Stimulated activated memory B cell treated with anti-CD40 and anti-IgM and Interleukin-4, amounts not matched to agents 10 μg/mL and 1 μg/mL and 100 μg/mL, for 72 hours (primary cell): Measurements from ENCODE around the gene ZBED1.
"Not testable (repeated sequence)": the region's sequence is repeated elsewhere in the genome, so short reads cannot be mapped to it uniquely, and the experiment has no call there.

ENCODE experiments used
- ATAC-seq: fragments of 150-1000 bp; cut with Tn5 transposase; 2 replicates; pipeline ENCODE4 v1.10.0; 2021
- H3K27ac Mint-ChIP-seq: one replicate; pipeline ENCODE4 v1.8.0; 2022; ENCODE audit warnings: mild to moderate bottlenecking, mixed read lengths
- H3K27me3 Mint-ChIP-seq: one replicate; pipeline ENCODE4 v1.8.0; 2022; ENCODE audit warnings: mixed read lengths
- H3K36me3 Mint-ChIP-seq: one replicate; pipeline ENCODE4 v1.8.0; 2022; ENCODE audit warnings: mixed read lengths
- H3K4me1 Mint-ChIP-seq: one replicate; pipeline ENCODE4 v1.8.0; 2022; ENCODE audit warnings: mixed read lengths
- H3K4me3 Mint-ChIP-seq: one replicate; pipeline ENCODE4 v1.8.0; 2022; ENCODE audit warnings: mild to moderate bottlenecking, moderate library complexity, mixed read lengths
- H3K9me3 Mint-ChIP-seq: one replicate; pipeline ENCODE4 v1.8.0; 2022; ENCODE audit warnings: mixed read lengths

ZBED1 gene

DNA sequence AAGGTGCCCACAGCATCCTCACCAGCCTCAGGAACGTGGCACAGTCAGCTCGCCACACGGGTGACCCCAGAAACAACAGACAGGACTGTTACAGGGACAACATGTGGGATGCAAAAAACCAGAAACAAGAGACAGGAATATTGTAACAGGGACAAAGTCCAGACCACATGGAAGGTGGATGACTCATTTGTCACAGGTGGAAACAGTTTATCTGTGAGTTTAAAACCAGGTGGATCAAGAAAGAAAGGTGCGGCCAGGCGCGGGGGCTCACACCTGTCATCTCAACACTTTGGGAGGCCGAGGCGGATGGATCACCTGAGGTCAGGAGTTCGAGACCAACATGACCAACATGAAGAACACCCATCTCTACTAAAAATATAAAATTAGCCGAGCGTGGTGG is 23.5 kb downstream of the ZBED1 start:
- H3K4me3 Mint-ChIP-seq, H3K27me3 Mint-ChIP-seq, H3K9me3 Mint-ChIP-seq, H3K27ac Mint-ChIP-seq, ATAC-seq: not testable (repeated sequence)
- H3K36me3 Mint-ChIP-seq, result peaks cover 31% of the 10 kb centered on the region
- H3K4me1 Mint-ChIP-seq, result peaks cover 38% of the 10 kb centered on the region

DNA sequence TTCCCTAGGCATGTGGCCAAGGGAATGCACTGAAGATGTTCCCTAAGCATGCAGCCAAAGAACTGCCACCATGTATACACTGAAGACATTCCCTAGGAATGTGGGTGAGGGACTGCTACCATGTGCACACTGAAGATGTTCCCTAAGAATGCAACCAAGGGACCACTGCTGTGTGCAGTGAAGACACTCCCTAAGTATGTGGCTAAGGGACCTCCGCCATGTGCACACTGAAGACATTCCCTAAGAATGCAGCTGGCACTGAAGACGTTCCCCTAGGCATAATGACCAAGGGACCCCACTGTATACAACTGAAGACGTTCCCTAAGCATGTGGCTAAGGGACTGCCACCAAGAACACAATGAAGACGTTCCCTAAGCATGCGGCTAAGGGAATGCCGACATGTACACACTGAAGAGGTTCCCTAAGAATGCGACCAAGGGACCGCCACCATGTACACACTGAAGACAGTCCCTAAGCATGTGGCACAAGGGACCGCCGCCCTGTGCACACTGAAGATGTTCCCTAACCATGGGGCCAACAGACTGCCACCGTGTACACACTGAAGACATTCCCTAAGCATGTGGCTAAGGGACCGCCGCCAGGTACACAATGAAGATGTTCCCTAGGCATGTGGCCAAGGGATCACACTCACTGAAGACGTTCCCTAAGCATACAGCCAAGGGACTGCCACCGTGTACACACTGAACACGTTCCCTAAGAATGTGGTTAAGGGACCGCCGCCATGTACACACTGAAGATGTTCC is 25.6 kb downstream of the ZBED1 start:
- no peak for ATAC-seq
- Mint-ChIP-seq H3K27ac (no peak overlapping the region), H3K4me3 (no peak overlapping the region)

DNA sequence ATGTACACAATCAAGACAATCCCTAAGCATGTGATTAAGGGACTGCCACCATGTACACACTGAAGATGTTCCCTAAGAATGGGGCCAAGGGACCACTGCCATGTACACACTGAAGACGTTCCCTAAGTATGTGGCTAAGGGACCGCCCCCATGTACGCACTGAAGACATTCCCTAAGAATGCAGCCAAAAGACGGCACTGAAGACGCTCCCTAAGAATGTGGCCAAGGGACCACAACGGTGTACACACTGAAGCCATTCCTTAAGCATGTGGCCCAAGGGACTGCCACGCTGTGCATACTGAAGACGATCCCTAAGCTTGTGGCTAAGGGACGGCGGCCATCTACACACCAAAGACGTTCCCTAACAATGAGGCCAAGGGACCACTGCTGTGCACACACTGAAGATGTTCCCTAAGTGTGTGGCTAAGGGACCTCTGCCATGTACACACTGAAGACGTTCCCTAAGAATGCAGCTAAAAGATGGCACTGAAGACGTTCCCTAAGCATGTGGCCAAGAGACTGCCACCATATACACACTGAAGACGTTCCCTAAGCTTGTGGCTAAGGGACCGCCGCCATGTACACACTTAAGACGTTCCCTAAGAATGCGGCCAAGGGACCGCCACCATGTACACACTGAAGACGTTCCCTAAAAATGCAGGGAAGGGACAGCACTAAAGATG is 26.4 kb downstream of the ZBED1 start:
- Mint-ChIP-seq H3K4me1 (peaks cover 38% of the 10 kb centered on the region), H3K36me3 (peaks cover 28% of the 10 kb centered on the region), H3K27me3 (no peaks in the 10 kb centered on the region), H3K27ac (no peak overlapping the region), H3K4me3 (no peak overlapping the region), H3K9me3 (peaks cover 4% of the 10 kb centered on the region)
- no peak for ATAC-seq

More for the DNA sequence above, 25.6 kb downstream of the ZBED1 start:
- H3K36me3 Mint-ChIP-seq, result peaks cover 28% of the 10 kb centered on the region
- H3K9me3 Mint-ChIP-seq, result peaks cover 3% of the 10 kb centered on the region
- H3K27me3 Mint-ChIP-seq, result no peaks in the 10 kb centered on the region
- H3K4me1 Mint-ChIP-seq, result peaks cover 38% of the 10 kb centered on the region

DNA sequence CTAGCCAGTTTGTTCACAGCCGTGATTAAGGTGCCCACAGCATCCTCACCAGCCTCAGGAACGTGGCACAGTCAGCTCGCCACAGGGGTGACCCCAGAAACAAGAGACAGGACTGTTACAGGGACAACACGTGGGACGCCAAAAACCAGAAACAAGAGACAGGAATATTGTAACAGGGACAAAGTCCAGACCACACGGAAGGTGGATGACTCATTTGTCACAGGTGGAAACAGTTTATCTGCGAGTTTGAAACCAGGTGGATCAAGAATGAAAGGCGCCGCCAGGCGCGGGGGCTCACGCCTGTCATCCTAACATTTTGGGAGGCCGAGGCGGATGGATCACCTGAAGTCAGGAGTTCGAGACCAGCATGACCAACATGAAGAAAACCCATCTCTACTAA is 27.7 kb downstream of the ZBED1 start:
- ATAC-seq, result not testable (repeated sequence)

DNA sequence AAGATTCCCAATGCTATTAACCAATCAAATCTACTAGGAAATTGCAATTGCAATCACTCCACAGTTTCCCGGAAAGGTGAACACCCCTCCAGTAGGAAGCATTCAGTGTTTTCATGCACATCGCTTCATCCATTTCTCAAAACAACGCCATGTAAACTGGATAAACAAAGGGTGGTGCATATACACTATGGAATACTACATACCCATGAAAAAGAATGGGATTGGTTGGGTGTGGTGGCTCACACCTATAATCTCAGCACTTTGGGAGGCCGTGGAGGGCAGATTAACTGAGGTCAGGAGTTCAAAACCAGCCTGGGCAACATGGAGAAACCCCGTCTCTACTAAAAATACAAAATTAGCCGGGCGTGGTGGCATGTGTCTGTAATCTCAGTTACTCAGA is 29.1 kb downstream of the ZBED1 start:
- Mint-ChIP-seq H3K27ac (no peak overlapping the region), H3K4me3 (no peak overlapping the region), H3K9me3 (peaks cover 4% of the 10 kb centered on the region), H3K36me3 (peaks cover 37% of the 10 kb centered on the region), H3K4me1 (peaks cover 30% of the 10 kb centered on the region), H3K27me3 (no peaks in the 10 kb centered on the region)
- no peak for ATAC-seq

More for the DNA sequence above, 27.7 kb downstream of the ZBED1 start:
- H3K9me3 Mint-ChIP-seq, H3K27me3 Mint-ChIP-seq, H3K27ac Mint-ChIP-seq, H3K4me3 Mint-ChIP-seq: not testable (repeated sequence)
- H3K4me1 Mint-ChIP-seq, result peaks cover 39% of the 10 kb centered on the region
- peaks cover 32% of the 10 kb centered on the region for H3K36me3 Mint-ChIP-seq

DNA sequence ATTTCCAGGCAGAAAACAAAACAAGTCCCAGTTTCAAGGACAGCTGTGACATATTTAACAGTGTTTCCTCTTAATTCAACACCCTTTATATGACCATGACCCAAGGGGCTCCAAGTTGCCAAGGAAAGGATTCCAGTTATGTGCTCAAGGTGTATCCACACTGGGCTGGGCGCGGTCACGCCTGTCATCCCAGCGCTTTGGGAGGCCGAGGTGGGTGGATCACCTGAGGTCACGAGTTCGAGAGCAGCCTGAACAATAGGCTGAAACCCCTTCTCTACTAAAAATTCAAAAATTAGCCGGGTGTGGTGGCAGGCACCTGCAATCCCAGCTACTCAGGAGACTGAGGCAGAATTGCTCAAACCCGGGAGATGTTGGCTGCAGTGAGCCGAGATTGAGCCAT is 29.6 kb downstream of the ZBED1 start:
- not testable (repeated sequence) for ATAC-seq, H3K9me3 Mint-ChIP-seq, H3K27me3 Mint-ChIP-seq, H3K27ac Mint-ChIP-seq, H3K4me3 Mint-ChIP-seq
- Mint-ChIP-seq H3K36me3 (peaks cover 37% of the 10 kb centered on the region), H3K4me1 (peaks cover 29% of the 10 kb centered on the region)

DNA sequence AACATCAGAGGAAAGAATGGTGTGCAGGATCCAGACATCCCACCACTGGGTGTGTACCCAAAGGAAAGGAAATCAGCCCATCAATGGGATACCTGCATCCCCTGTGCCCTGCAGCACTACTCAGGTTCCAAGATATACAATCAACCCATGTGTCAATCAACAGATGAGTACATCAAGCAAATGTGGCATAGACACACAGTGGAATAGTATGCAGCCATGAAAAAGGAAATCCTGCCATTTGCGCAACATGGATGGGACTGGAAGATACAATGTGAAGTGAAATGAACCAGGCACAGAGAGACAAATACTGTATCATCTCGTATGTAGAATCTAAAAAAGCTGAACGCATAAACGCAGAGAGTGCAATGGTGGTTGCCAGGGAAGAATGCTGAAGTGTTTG is 30.9 kb downstream of the ZBED1 start:
- Mint-ChIP-seq H3K36me3 (peaks cover 29% of the 10 kb centered on the region), H3K4me1 (peaks cover 19% of the 10 kb centered on the region)
- H3K9me3 Mint-ChIP-seq, H3K27me3 Mint-ChIP-seq, H3K4me3 Mint-ChIP-seq, H3K27ac Mint-ChIP-seq, ATAC-seq: not testable (repeated sequence)

DNA sequence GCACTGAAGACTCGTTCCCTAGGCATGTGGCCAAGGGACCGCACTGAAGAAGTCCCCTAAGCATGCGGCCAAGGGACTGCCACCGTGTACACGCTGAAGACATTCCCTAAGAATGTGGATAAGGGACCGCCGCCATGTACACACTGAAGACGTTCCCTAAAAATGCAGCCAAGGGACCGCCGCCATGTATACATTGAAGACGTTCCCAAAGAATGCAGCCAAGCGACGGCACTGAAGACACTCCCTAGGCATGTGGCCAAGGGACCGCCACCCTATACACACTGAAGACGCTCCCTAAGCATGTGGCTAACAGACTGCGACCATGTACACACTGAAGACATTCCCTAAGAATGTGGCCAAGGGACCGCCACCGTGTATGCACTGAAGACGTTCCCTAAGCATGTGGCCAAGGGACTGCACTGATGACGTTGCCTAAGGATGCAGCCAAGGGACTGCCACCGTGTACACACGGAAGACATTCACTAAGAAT is 31.5 kb downstream of the ZBED1 start:
- Mint-ChIP-seq H3K27ac (no peak overlapping the region), H3K9me3 (peaks cover 4% of the 10 kb centered on the region), H3K4me3 (no peak overlapping the region), H3K27me3 (no peaks in the 10 kb centered on the region), H3K36me3 (peaks cover 23% of the 10 kb centered on the region), H3K4me1 (peaks cover 13% of the 10 kb centered on the region)
- no peak for ATAC-seq

DNA sequence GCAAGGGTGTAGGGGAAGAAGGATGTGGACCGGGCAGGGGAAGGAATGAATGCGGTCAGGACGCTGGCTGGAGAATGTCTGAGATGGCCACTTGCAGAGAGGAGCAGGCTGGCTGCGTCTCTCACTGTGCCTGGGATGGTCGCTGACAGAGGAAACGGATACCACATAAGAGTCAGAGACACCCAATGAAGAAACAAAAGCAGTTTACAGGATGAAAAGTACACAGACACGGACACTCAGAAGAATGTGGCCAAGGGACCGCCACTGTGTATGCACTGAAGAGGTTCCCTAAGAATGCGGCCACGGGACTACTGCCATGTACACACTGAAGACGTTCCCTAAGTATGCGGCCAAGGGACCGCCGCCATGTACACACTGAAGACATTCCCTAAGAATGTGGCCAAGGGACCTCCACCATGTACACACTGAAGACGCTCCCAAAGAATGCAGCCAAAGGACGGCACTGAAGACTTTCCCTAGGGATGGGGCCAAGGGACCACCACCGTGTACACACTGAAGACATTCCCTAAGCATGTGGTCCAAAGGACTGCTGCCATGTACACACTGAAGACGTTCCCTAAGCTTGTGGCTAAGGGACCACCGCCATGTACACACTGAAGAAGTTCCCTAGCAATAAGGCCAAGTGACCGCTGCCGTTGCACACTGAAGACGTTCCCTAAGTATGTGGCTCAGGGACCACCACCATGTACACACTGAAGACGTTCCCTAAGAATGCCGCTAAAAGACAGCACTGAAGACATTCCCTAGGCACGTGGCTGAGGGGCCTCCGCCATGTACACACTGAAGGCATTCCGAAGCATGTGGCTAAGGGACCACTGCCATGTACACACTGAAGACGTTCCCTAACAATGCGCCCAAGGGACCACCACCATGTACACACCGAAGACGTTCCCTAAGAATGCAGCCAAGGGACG is 32.2 kb downstream of the ZBED1 start:
- H3K36me3 Mint-ChIP-seq, result peaks cover 20% of the 10 kb centered on the region
- peaks cover 9% of the 10 kb centered on the region for H3K4me1 Mint-ChIP-seq
- ATAC-seq, result no peak
- H3K27ac Mint-ChIP-seq, result no peak overlapping the region
- H3K9me3 Mint-ChIP-seq, result peaks cover 4% of the 10 kb centered on the region
- no peak overlapping the region for H3K4me3 Mint-ChIP-seq
- H3K27me3 Mint-ChIP-seq, result no peaks in the 10 kb centered on the region

DNA sequence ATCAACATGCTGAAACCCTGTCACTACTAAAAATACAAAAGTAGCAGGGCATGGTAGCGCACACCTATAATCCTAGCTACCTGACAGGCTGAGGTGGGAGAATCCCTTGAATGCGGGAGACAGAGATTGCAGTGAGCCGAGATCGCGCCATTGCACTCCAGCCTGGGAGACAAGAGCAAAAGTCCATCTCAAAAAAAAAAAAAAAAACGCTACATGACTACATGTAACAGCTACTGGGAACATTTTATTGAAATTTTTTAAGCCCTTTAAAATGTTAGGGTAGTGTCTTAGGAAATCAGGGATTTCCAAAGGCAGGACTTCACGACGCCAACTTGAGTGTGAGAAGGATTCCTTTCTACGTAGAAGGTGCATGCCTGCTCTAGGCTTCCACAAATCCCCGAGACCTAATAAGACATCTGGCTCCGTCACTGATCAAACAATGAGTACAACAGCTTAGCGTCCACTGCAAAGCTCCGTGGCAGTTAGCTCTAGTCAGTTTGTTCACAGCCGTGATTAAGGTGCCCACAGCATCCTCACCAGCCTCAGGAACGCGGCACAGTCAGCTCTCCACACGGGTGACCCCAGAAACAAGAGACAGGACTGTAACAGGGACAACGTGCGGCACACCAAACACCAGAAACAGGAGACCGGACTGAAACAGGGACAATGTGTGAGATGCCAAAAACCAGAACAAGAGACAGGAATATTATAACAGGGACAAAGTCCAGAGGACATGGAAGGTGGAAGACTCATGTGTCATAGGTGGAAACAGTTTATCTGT is 33.7 kb downstream of the ZBED1 start:
- Mint-ChIP-seq H3K9me3 (peaks cover 4% of the 10 kb centered on the region), H3K4me3 (no peak overlapping the region), H3K27me3 (no peaks in the 10 kb centered on the region), H3K27ac (no peak overlapping the region), H3K4me1 (peaks cover 16% of the 10 kb centered on the region), H3K36me3 (peaks cover 24% of the 10 kb centered on the region)
- no peak for ATAC-seq

DNA sequence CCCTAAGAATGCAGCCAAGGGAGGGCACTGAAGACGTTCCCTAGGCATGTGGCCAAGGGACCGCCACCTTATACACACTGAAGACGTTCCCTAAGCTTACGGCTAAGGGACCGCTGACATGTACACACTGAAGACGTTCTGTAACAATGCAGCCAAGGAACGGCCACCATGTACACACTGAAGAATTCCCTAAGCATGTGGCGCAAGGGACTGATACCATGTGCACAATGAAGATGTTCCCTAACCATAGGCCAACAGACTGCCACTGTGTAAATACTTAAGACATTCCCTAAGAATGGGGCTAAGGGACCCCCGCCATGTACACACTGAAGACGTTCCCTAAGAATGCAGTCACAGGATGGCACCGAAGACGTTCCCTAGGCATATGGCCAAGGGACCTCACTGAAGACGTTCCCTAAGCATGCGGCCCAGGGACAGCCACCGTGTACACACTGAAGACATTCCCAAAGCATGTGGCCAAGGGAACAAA is 36.1 kb downstream of the ZBED1 start:
- Mint-ChIP-seq H3K4me3 (no peak overlapping the region), H3K9me3 (no peaks in the 10 kb centered on the region), H3K4me1 (peaks cover 23% of the 10 kb centered on the region), H3K27me3 (no peaks in the 10 kb centered on the region), H3K36me3 (peaks cover 25% of the 10 kb centered on the region), H3K27ac (no peak overlapping the region)
- no peak for ATAC-seq

DNA sequence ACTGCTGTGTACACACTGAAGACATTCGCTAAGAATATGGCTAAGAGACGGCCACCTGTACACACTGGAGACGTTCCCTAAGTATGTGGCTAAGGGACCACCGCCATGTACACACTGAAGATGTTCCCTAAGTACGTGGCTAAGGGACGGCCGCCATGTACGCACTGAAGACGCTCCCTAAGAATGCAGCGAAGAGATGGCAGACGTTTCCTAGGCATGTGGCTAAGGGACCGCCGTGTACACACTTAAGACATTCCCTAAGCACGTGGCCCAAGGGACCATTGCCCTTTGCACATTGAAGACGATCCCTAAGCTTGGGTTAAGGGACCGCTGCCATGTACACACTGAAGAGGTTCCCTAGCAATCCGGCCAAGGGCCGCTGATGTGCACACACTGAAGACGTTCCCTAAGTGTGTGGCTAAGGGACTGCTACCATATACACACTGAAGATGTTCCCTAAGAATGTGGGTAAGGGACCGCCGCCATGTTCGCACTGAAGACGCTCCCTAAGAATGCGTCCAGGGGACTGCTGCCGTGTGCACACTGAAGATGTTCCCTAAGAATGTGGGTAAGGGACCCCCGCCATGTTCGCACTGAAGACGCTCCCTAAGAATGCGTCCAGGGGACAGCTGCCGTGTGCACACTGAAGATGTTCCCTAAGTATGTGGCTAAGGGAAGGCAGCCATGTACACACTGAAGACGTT is 36.7 kb downstream of the ZBED1 start:
- Mint-ChIP-seq H3K27ac (no peak overlapping the region), H3K4me3 (no peak overlapping the region), H3K9me3 (no peaks in the 10 kb centered on the region), H3K27me3 (no peaks in the 10 kb centered on the region), H3K36me3 (peaks cover 19% of the 10 kb centered on the region), H3K4me1 (peaks cover 23% of the 10 kb centered on the region)
- ATAC-seq, result no peak

DNA sequence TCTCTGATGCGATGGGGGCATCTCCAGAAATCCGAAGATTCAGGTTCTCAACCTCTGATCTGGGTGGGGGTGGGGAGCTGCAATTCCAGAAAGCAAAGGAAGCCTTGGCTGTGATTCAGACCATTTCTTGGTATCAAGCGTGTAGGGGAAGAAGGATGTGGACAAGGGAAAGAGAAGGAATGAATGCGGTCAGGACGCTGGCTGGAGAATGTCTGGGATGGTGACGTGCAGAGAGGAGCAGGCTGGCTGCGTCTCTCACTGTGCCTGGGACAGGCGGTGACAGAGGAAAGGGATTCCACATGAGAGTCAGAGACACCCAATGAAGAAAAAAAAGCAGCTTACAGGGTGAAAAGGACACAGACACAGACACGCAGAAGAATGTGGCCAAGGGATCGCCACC is 37.3 kb downstream of the ZBED1 start:
- not testable (repeated sequence) for ATAC-seq, H3K4me3 Mint-ChIP-seq, H3K9me3 Mint-ChIP-seq, H3K27me3 Mint-ChIP-seq, H3K27ac Mint-ChIP-seq
- peaks cover 20% of the 10 kb centered on the region for H3K36me3 Mint-ChIP-seq
- H3K4me1 Mint-ChIP-seq, result peaks cover 23% of the 10 kb centered on the region

DNA sequence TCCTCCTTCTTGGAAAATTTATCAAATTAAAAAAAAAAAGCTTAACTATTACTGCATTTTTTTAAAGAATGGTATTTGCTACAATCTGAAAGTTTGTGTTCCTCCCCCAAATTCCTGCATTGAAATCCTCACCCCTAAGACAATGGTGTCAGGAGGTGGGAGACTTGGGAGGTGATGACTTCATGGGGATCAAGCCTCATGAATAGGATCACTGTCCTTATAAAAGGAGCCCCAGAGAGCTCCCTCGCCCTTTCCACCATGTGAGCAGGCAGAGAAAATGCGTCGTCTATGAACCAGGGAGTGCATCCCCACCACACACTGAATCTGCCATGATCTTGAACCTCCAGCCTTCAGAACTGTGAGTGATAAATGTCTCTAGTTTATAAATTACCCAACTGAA is 38.0 kb downstream of the ZBED1 start:
- ATAC-seq, result no peak
- Mint-ChIP-seq H3K4me3 (no peak overlapping the region), H3K36me3 (peaks cover 26% of the 10 kb centered on the region), H3K4me1 (peaks cover 18% of the 10 kb centered on the region), H3K27ac (no peak overlapping the region), H3K9me3 (peaks cover 4% of the 10 kb centered on the region), H3K27me3 (no peaks in the 10 kb centered on the region)
